Measurements from ENCODE around the gene TNFRSF12A. TPM values are rescaled to one million over a fixed set of nuclear protein-coding genes. Genes with fewer than 3 reads are reported as not detected.

Gene TNFRSF12A
- total and polyA plus RNA-seq, 5 donors from 2014 or later = 0.69 to 1.2 (median 0.86) TPM; not detected in 1

DNA sequence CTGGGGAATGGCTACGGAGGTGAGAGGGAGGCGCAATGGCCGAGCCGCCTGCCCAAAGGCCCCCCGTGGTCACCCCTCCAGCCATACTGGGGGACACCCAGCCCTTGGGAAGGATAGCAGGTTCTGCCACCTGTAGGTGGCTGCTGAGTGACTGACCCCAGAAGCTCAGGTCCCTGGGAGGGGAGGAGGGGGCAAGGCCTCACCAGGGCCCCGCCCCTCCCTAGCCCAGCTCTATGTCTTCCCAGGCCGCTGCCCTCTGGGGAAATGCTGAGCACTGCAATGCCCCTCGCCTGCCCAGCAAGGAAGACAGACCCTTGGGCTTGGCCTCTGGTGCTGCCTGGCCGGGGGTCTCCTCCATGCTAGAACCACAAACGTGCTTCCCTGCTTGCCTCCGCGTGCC is 18.9 kb upstream of the TNFRSF12A start:
- ATAC-seq (ENCODE audit: low read depth in 2 of 2) = no peak
- Mint-ChIP-seq H3K36me3 (no peaks in the 10 kb centered on the region), H3K4me3 (peak overlapping the region in 1 of 4 donors; percentile 67), H3K9me3 (no peaks in the 10 kb centered on the region), H3K4me1 (peaks cover 3 to 9% (median 7%) of the 10 kb centered on the region in 4 donors), H3K27me3 (peaks cover 13% of the 10 kb centered on the region), H3K27ac (no peak overlapping the region)
- no peaks in the 10 kb centered on the region for H3K9me3 ChIP-seq (ENCODE audit: control insufficient read depth in 2 of 2, low read length in 2 of 2)
- H3K27ac ChIP-seq (ENCODE audit: insufficient read depth, low read length, poor library complexity, severe bottlenecking) = no peak overlapping the region
- peaks cover 9% of the 10 kb centered on the region for H3K4me1 ChIP-seq (ENCODE audit: control insufficient read depth, insufficient read depth, low read length, poor library complexity, severe bottlenecking)
- no peaks in the 10 kb centered on the region for H3K27me3 ChIP-seq (ENCODE audit: control insufficient read depth, insufficient read depth, low read length)
- no peak for DNase-seq
- H3K4me3 ChIP-seq (ENCODE audit: low read depth, low read length) = no peak overlapping the region
- no peaks in the 10 kb centered on the region for H3K36me3 ChIP-seq (ENCODE audit: control insufficient read depth, insufficient read depth, low read length)

- DNase-seq = peak; percentile 94 to 100 (median 97)
- Mint-ChIP-seq H3K27me3 (peaks cover 27% of the 10 kb centered on the region), H3K36me3 (no peaks in the 10 kb centered on the region), H3K9me3 (no peaks in the 10 kb centered on the region), H3K4me3 (peak overlapping the region; percentile 68 to 90 (median 84)), H3K27ac (no peak overlapping the region), H3K4me1 (peaks cover 8 to 30% (median 17%) of the 10 kb centered on the region in 4 donors)
- peaks cover 30% of the 10 kb centered on the region for H3K4me1 ChIP-seq (ENCODE audit: control insufficient read depth, insufficient read depth, low read length, poor library complexity, severe bottlenecking)
- no peaks in the 10 kb centered on the region for H3K9me3 ChIP-seq (ENCODE audit: control insufficient read depth in 2 of 2, low read length in 2 of 2)
- no peaks in the 10 kb centered on the region for H3K27me3 ChIP-seq (ENCODE audit: control insufficient read depth, insufficient read depth, low read length)
- no peaks in the 10 kb centered on the region for H3K36me3 ChIP-seq (ENCODE audit: control insufficient read depth, insufficient read depth, low read length)
- ATAC-seq (ENCODE audit: low read depth in 2 of 2) = peak; percentile 99
- no peak overlapping the region for H3K4me3 ChIP-seq (ENCODE audit: low read depth, low read length)
- H3K27ac ChIP-seq (ENCODE audit: insufficient read depth, low read length, poor library complexity, severe bottlenecking) = no peak overlapping the region
Measured at GRCh38 chr16:3003582-3004270, 16.4 kb upstream of the TNFRSF12A start.

- peaks cover 9 to 33% (median 17%) of the 10 kb centered on the region in 4 donors for H3K4me1 Mint-ChIP-seq
- peaks cover 33% of the 10 kb centered on the region for H3K4me1 ChIP-seq (ENCODE audit: control insufficient read depth, insufficient read depth, low read length, poor library complexity, severe bottlenecking)
- no peak overlapping the region for H3K27ac ChIP-seq (ENCODE audit: insufficient read depth, low read length, poor library complexity, severe bottlenecking)
- H3K36me3 Mint-ChIP-seq = no peaks in the 10 kb centered on the region
- no peak overlapping the region for H3K4me3 Mint-ChIP-seq
- H3K27me3 Mint-ChIP-seq = peaks cover 27% of the 10 kb centered on the region
- no peaks in the 10 kb centered on the region for H3K9me3 ChIP-seq (ENCODE audit: control insufficient read depth in 2 of 2, low read length in 2 of 2)
- DNase-seq (no peak), ATAC-seq (ENCODE audit: low read depth in 2 of 2) (no peak)
- no peaks in the 10 kb centered on the region for H3K27me3 ChIP-seq (ENCODE audit: control insufficient read depth, insufficient read depth, low read length)
- H3K9me3 Mint-ChIP-seq = no peaks in the 10 kb centered on the region
- no peak overlapping the region for H3K4me3 ChIP-seq (ENCODE audit: low read depth, low read length)
- no peak overlapping the region for H3K27ac Mint-ChIP-seq
- H3K36me3 ChIP-seq (ENCODE audit: control insufficient read depth, insufficient read depth, low read length) = no peaks in the 10 kb centered on the region
Measured at GRCh38 chr16:3004319-3004718, 15.8 kb upstream of the TNFRSF12A start.

GRCh38 chr16:3004781-3005284 is 15.3 kb upstream of the TNFRSF12A start:
- no peaks in the 10 kb centered on the region for H3K9me3 ChIP-seq (ENCODE audit: control insufficient read depth in 2 of 2, low read length in 2 of 2)
- no peaks in the 10 kb centered on the region for H3K36me3 ChIP-seq (ENCODE audit: control insufficient read depth, insufficient read depth, low read length)
- DNase-seq (no peak), ATAC-seq (ENCODE audit: low read depth in 2 of 2) (no peak)
- Mint-ChIP-seq H3K36me3 (no peaks in the 10 kb centered on the region), H3K4me1 (peaks cover 9 to 33% (median 17%) of the 10 kb centered on the region in 4 donors), H3K27me3 (peaks cover 24% of the 10 kb centered on the region), H3K4me3 (peak overlapping the region; percentile 19 to 84 (median 77)), H3K27ac (peak overlapping the region in 1 of 3 donors; percentile 38), H3K9me3 (no peaks in the 10 kb centered on the region)
- H3K27me3 ChIP-seq (ENCODE audit: control insufficient read depth, insufficient read depth, low read length) = no peaks in the 10 kb centered on the region
- no peak overlapping the region for H3K27ac ChIP-seq (ENCODE audit: insufficient read depth, low read length, poor library complexity, severe bottlenecking)
- peaks cover 33% of the 10 kb centered on the region for H3K4me1 ChIP-seq (ENCODE audit: control insufficient read depth, insufficient read depth, low read length, poor library complexity, severe bottlenecking)
- no peak overlapping the region for H3K4me3 ChIP-seq (ENCODE audit: low read depth, low read length)

DNA sequence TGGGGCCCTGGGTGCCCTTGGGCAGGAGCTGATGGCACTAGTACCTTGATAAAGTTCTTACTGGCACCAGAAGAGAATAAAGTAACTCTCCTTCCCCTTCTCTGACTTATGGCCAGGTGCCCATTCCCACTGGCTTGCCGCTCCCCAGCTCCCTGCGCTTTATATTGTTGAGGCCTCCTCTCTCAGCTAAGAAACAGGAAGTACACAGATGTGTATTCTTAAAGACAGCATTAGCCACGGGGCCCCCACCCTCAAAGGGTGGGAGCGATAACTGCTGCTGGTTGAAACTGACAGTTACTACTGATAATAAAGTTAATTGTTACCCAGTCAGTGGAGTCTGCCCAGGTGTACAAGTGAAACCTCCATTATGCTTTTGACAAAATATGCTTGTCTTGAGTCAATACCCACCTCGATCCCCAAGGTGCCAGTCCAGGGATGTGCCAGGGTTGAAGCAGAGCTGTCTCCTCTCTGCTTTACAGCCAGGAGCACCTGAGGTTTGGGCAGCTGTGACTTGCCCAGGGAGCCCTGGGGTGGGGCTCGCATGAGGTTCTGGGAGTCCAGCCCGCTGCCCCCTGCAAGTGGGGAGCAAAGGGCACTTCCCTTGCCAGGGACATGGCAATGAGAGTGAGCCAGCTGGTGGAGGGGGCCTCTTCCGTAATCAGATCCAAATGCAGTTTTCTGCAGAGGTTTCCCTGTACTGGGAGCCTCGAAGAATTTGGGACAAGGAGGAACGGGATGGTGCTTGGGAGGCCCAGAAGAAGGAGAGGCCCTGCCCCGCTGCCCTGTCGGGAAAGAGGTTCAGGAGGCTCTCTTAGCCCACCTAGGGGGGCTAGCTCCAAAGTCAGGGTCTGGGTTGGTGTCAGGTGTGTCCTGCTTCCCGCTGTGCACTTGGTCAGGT is 12.9 kb upstream of the TNFRSF12A start:
- Mint-ChIP-seq H3K9me3 (no peaks in the 10 kb centered on the region), H3K27ac (peak overlapping the region in 2 of 3 donors; percentile 42 to 54), H3K36me3 (no peaks in the 10 kb centered on the region), H3K27me3 (peaks cover 25% of the 10 kb centered on the region), H3K4me1 (peaks cover 9 to 33% (median 17%) of the 10 kb centered on the region in 4 donors), H3K4me3 (peak overlapping the region; percentile 38 to 81 (median 71))
- Histone ChIP-seq H3K9me3 (ENCODE audit: control insufficient read depth in 2 of 2, low read length in 2 of 2) (no peaks in the 10 kb centered on the region), H3K27ac (ENCODE audit: insufficient read depth, low read length, poor library complexity, severe bottlenecking) (no peak overlapping the region), H3K4me1 (ENCODE audit: control insufficient read depth, insufficient read depth, low read length, poor library complexity, severe bottlenecking) (peaks cover 33% of the 10 kb centered on the region), H3K36me3 (ENCODE audit: control insufficient read depth, insufficient read depth, low read length) (no peaks in the 10 kb centered on the region), H3K4me3 (ENCODE audit: low read depth, low read length) (no peak overlapping the region), H3K27me3 (ENCODE audit: control insufficient read depth, insufficient read depth, low read length) (no peaks in the 10 kb centered on the region)
- DNase-seq (peak in 1 of 3 donors; percentile 56), ATAC-seq (ENCODE audit: low read depth in 2 of 2) (no peak)

- Histone ChIP-seq H3K36me3 (ENCODE audit: control insufficient read depth, insufficient read depth, low read length) (no peaks in the 10 kb centered on the region), H3K4me1 (ENCODE audit: control insufficient read depth, insufficient read depth, low read length, poor library complexity, severe bottlenecking) (peaks cover 33% of the 10 kb centered on the region), H3K27me3 (ENCODE audit: control insufficient read depth, insufficient read depth, low read length) (no peaks in the 10 kb centered on the region), H3K27ac (ENCODE audit: insufficient read depth, low read length, poor library complexity, severe bottlenecking) (no peak overlapping the region), H3K9me3 (ENCODE audit: control insufficient read depth in 2 of 2, low read length in 2 of 2) (no peaks in the 10 kb centered on the region), H3K4me3 (ENCODE audit: low read depth, low read length) (no peak overlapping the region)
- Mint-ChIP-seq H3K4me3 (peak overlapping the region; percentile 68 to 81 (median 76)), H3K4me1 (peaks cover 5 to 33% (median 17%) of the 10 kb centered on the region in 4 donors), H3K36me3 (no peaks in the 10 kb centered on the region), H3K9me3 (no peaks in the 10 kb centered on the region), H3K27ac (peak overlapping the region in 2 of 3 donors; percentile 10 to 42), H3K27me3 (peaks cover 26% of the 10 kb centered on the region)
- no peak for ATAC-seq (ENCODE audit: low read depth in 2 of 2)
- DNase-seq = peak in 1 of 3 donors; percentile 28
Measured at GRCh38 chr16:3007957-3008689, 12.0 kb upstream of the TNFRSF12A start.

GRCh38 chr16:3008690-3009037 is 11.5 kb upstream of the TNFRSF12A start:
- H3K36me3 Mint-ChIP-seq = no peaks in the 10 kb centered on the region
- Histone ChIP-seq H3K36me3 (ENCODE audit: control insufficient read depth, insufficient read depth, low read length) (no peaks in the 10 kb centered on the region), H3K4me3 (ENCODE audit: low read depth, low read length) (no peak overlapping the region), H3K4me1 (ENCODE audit: control insufficient read depth, insufficient read depth, low read length, poor library complexity, severe bottlenecking) (peaks cover 30% of the 10 kb centered on the region), H3K27me3 (ENCODE audit: control insufficient read depth, insufficient read depth, low read length) (no peaks in the 10 kb centered on the region), H3K27ac (ENCODE audit: insufficient read depth, low read length, poor library complexity, severe bottlenecking) (no peak overlapping the region), H3K9me3 (ENCODE audit: control insufficient read depth in 2 of 2, low read length in 2 of 2) (no peaks in the 10 kb centered on the region)
- peaks cover 3 to 33% (median 16%) of the 10 kb centered on the region in 4 donors for H3K4me1 Mint-ChIP-seq
- H3K4me3 Mint-ChIP-seq = peak overlapping the region in 2 of 4 donors; percentile 3 to 81
- H3K27me3 Mint-ChIP-seq = peaks cover 26% of the 10 kb centered on the region
- H3K9me3 Mint-ChIP-seq = no peaks in the 10 kb centered on the region
- DNase-seq (no peak), ATAC-seq (ENCODE audit: low read depth in 2 of 2) (no peak)
- no peak overlapping the region for H3K27ac Mint-ChIP-seq

Measured in CD4-positive, CD25-positive, alpha-beta regulatory T cell (primary cell).